ENCODE data around the gene SETD3.

SETD3 gene

GRCh38 chr14:99516156-99516870 is 35.7 kb upstream of the SETD3 start:
- no peak for DNase-seq

GRCh38 chr14:99515301-99516155 is 34.9 kb upstream of the SETD3 start:
- no peak for DNase-seq

GRCh38 chr14:99514552-99515300 is 34.1 kb upstream of the SETD3 start:
- DNase-seq: no peak

GRCh38 chr14:99513946-99514551 is 33.4 kb upstream of the SETD3 start:
- no peak for DNase-seq

- DNase-seq: no peak
Observed at GRCh38 chr14:99513183-99513694, 32.6 kb upstream of the SETD3 start.

- no peak for DNase-seq
Observed at GRCh38 chr14:99512571-99513182, 32.0 kb upstream of the SETD3 start.

- no peak for DNase-seq
Observed at GRCh38 chr14:99512110-99512449, 31.4 kb upstream of the SETD3 start.

- no peak for DNase-seq
Observed at GRCh38 chr14:99511421-99512109, 30.9 kb upstream of the SETD3 start.

GRCh38 chr14:99510556-99511139 is 30.0 kb upstream of the SETD3 start:
- DNase-seq: no peak

- DNase-seq: no peak
Observed at GRCh38 chr14:99509871-99510555, 29.4 kb upstream of the SETD3 start.

GRCh38 chr14:99508896-99509629 is 28.4 kb upstream of the SETD3 start:
- no peak for DNase-seq

GRCh38 chr14:99507860-99508640 is 27.4 kb upstream of the SETD3 start:
- DNase-seq: no peak

GRCh38 chr14:99506276-99506675 is 25.6 kb upstream of the SETD3 start:
- DNase-seq: no peak

- DNase-seq: no peak
Observed at GRCh38 chr14:99505089-99505488, 24.4 kb upstream of the SETD3 start.

- DNase-seq: no peak
Observed at GRCh38 chr14:99503848-99504453, 23.3 kb upstream of the SETD3 start.

GRCh38 chr14:99502989-99503421 is 22.3 kb upstream of the SETD3 start:
- no peak for DNase-seq

- no peak for DNase-seq
Observed at GRCh38 chr14:99497894-99498293, 17.2 kb upstream of the SETD3 start.

- DNase-seq: no peak
Observed at GRCh38 chr14:99497341-99497740, 16.7 kb upstream of the SETD3 start.

GRCh38 chr14:99484106-99484505 is 3.4 kb upstream of the SETD3 start:
- no peak for DNase-seq

Data from activated effector memory CD4-positive, alpha-beta T cell treated with Interleukin-2 at 50 U/mL for 16 hours (primary cell).